HG02678 (cell line): ENCODE results near the gene ODF4.

Source experiments
- ATAC-seq: cut with Tn5 transposase; IDR thresholded peaks from one replicate; pipeline ENCODE4 v1.9.1; 2021; ENCODE audit warnings: mild to moderate bottlenecking, moderate library complexity; ENCODE audit not compliant: unreplicated experiment

ODF4 gene

DNA sequence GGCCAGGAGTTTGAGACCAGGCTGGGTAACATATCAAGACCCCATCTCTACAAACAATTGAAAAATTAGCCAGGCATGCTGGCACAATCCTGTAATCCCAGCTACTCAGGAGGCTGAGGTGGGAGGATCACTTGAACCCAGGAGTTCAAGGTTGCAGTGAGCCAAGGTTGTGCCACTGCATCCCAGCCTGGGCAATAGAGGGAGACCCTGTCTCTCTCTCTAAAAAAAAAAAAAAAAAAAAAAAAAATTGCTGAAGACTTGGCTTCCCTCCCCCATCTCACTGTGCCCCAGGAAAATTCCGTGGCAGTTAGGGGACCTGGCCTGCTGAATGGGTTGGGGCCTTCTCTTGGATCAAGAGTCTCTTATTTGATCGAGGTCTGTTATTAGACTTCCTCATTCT lies at the start of gene ODF4:
TSS of gene ODF4 (plus strand) at position 301 of the 400 bp plus-strand sequence. CDS start 212 bp downstream, outside the sequence.
- no peak for ATAC-seq

DNA sequence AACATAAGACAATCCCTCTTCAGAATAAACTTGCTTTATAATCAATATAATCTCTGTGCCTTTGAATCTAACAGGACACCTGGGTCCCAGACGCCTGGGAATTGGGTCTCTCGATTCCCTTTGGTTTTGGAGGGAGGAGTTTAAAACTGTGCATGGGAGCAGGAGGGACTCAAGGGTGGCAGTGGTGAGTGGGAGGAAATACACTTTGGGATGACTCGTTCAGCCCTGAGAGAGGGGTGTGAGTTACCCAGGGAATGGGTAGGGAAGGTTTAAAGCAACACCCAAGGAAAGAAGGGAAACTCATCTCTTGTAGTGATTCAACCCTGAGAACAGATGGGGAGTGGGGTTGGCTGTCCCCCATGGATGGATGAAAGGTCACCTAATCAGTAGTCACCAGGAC lies 49.6 kb upstream of the ODF4 start:
- ATAC-seq = no peak

DNA sequence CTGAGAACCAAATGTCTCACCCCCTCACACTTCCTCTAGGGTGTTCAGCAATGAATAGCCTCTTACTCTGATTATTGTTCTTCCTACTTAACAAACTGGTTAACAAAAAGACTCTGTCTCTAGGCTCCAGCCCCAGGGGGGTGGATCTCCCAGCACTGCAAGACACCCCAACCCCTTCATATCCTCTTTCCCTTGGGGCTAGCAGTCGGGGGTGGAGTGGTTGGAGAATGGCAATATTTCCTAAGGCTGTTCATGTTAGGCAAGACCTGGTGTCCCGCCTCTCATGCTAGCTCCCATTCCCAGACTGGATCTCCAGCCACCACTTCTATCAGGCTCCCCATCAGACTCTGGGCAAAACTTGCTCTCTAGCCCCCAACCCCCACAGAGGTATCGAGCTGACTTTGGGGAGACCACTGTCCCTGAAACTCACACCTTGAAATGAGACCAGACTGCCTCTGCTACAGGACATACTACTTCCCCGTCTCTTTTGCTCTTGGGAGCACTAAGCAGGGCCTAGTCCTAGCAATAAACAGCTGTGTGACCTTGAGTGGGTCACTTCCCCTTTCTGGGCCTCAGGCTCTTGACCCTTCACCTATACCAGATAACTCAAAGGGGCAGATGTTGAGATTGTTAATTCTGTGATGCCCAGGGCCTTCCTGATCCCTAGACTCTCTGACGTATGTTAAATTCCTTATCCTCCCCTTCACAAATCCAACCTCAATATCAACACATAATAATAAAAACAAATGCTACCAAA lies 46.8 kb upstream of the ODF4 start:
- no peak for ATAC-seq

DNA sequence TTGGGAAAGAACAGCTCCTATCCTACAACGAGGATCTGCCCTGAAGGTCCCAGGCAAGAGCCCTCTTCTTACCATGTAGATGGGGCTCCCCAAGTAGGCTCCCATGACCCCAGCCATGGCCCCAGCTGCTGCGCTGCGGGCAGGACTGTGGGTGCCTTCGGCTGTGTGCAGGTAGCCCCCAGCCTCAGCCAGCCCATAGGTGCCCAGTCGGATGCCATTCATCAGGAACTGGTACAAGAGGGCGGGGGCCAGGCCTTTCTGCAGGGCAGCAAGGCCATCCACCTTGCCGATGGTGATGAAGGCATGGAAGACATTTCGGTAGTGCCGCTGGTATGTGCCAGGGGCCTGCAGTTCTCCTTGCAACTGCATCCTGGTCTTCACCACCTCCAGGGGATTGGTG lies 45.3 kb upstream of the ODF4 start:
- no peak for ATAC-seq

GRCh38 chr17:8294814-8295316 lies 44.8 kb upstream of the ODF4 start:
- ATAC-seq = no peak

DNA sequence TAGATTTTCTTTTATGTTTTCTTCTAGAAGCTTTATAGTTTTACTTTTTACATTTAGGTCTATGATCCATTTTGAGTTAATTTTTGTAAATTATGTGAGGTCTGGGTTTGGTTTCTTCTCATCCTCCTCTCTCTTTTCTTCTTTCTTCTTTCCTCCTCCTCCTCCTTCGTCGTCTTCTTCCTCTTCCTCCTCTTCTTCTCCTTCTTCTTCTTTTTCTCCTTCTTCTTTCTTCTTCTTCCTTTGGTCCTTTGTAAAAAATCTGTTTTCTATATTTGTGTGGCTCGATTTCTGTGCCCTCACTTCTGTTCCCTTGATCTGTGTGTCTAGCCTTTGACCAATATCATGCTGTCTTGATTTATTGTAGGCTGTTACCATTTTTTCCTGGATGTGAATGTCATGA lies 39.4 kb upstream of the ODF4 start:
- ATAC-seq = no peak

GRCh38 chr17:8300627-8301242 lies 38.9 kb upstream of the ODF4 start:
- no peak for ATAC-seq

- ATAC-seq = no peak
These were observed 29.0 kb upstream of the ODF4 start for GRCh38 chr17:8310601-8311123.

DNA sequence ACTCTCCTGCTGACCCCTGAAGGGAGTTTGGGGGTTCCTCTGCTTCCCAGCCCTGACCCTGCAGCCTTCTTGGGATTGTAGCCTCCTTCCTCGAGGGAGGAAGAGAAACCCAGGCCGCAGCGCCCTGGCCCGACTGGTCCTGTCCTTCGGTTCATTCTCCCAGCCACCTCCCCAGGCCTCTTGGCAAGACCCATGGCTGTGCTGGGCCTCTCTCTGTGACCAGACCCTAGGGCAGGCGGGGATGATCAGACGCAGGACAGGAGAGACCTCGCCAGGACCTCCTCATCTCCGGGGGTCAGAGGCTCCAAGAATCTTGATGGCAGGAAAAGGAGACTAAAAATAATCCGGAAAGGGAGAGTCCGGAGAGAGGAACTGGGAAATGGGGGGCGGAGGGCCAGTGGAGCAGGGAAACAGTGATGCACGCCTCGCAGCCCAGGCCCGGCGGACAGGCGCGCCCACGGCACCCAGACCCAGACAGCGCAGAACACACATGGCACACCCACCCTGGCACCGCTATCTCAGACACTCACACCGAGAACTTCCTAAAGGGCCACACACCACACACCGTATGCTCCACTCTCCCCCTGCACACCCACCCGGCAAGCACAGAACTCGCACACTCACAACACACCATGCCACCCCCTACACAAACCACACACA lies 28.4 kb upstream of the ODF4 start:
- no peak for ATAC-seq

DNA sequence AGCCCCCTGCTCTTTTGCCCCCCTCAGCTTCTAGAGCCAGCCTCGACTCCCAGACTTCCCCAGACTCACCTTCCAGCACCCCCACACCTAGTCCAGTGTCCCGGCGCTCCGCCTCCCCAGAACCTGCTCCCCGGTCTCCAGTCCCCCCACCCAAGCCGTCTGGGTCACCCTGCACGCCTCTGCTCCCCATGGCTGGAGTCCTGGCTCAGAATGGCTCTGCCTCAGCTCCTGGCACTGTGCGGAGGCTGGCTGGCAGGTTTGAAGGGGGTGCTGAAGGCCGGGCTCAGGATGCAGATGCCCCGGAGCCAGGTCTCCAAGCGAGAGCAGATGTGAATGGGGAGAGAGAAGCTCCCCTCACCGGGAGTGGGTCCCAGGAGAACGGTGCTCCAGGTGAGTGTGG lies 27.4 kb upstream of the ODF4 start:
- ATAC-seq = no peak

DNA sequence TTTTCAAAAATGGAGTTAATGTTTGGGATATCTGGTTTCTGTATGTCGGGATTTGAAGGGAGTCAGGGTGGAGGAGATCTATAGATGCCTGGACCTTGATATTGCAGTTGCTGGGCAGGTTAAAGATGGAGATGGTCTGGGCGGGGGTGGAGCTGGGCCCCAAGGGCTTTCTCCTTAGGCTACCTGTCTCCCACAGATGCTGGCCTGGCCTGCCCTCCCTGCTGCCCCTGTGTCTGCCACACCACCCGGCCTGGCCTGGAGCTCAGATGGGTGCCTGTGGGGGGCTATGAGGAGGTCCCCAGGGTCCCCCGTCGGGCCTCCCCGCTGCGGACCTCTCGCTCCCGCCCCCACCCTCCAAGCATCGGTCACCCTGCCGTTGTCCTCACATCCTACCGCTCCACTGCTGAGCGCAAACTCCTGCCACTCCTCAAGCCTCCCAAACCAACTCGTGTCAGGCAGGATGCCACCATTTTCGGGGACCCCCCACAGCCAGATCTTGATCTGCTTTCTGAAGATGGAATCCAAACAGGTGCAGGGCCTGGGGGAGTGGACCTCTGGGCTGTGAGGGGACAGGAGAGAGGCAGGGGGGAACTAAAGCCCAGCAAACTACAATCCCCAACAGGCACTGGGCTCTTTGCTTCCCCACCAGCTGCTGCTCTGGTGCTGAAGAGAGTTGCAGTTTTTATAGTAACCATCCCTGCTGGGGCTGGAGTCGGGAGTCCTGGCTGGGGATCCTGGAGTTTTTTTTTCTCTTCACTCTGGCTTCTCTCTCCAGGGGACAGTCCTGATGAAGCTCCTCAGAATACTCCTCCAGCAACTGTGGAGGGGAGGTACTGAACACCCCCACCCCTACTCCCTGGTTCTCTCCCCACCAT lies 26.7 kb upstream of the ODF4 start:
- no peak for ATAC-seq

DNA sequence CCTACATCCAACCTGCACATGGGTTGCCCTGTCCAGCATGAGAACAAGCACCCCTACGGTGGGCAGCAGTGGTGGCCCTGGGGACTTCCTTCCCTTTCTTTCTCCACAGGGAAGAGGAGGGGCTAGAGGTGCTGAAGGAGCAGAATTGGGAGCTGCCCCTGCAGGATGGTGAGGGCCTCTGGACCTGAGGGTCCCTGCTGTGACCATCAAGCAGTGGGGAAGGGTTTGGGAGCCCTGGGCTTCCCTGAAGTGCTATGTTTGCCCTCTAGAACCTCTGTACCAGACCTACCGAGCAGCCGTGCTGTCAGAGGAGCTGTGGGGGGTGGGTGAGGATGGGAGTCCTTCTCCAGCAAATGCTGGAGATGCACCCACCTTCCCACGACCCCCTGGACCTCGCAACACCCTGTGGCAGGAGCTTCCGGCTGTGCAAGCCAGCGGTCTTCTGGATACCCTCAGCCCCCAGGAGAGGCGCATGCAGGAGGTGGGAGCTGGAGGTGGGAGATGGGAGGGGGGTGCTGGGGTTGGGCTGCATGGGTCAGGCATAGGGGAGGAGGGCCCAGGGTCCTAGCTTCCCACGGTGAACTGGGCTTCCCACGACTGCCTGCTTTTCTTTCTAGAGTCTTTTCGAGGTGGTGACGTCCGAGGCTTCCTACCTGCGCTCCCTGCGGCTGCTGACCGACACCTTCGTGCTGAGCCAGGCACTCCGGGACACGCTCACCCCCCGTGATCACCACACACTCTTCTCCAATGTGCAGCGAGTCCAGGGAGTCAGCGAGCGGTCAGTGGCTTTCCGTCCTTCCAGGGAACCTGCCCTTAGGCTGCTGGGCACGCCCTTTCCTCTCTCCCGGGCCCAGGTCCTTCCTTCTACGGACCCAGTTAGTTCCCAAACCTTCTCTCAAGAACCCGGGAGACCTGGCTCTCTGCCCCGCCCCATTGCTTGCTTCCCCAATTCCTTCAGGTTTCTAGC lies 24.6 kb upstream of the ODF4 start:
- ATAC-seq = no peak

DNA sequence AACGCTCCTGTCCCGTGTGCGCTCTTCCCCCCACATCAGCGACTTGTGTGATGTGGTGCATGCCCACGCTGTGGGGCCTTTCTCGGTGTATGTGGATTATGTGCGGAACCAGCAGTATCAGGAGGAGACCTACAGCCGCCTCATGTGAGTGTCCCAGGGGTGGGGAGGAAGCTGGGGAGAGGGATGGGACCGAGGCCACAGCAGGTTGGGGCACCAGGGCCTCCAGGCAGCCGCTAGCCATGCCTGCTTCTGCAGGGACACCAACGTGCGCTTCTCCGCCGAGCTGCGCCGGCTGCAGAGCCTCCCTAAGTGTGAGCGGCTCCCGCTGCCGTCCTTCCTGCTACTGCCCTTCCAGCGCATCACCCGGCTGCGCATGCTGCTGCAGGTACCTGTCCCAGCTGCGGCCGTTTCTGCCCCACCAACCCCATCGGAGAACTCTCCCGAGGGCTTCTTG lies 23.8 kb upstream of the ODF4 start:
- ATAC-seq = no peak

DNA sequence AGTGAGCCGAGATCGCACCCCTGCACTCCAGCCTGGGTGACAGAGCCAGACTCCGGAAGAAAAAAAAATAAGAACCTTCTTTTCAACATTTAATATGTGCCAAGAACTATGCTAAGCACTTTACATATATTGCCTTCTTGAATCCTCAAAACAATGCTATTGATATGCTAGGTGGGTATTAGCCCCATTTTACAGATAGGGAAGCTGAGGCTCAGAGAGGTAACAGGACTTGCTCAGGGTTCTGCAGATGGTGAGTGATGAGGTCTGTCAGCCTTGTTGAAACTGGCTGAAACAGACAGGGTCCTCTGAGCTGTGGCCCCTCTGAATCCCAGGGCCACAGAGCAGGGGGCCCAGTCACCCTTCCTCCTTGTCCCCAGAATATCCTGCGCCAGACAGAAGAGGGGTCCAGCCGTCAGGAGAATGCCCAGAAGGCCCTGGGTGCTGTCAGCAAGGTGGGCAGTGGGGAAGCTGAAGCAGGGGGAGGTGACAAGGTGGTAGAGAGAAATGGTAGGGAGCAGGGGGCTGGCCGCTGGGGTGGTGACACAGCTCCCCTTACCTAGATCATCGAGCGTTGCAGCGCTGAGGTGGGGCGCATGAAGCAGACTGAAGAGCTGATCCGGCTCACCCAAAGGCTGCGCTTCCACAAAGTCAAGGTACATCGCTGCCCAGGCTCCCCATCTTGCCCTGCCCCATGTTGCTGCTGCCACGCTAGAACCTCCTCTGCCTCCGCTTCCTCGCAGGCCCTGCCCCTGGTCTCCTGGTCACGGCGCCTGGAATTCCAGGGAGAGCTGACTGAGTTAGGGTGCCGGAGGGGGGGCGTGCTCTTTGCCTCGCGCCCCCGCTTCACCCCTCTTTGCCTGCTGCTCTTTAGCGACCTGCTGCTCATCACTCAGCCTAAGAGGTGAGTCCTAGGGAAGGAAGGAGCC lies 21.4 kb upstream of the ODF4 start:
- no peak for ATAC-seq

- ATAC-seq = no peak
These were observed 19.4 kb upstream of the ODF4 start for GRCh38 chr17:8320262-8320661.

DNA sequence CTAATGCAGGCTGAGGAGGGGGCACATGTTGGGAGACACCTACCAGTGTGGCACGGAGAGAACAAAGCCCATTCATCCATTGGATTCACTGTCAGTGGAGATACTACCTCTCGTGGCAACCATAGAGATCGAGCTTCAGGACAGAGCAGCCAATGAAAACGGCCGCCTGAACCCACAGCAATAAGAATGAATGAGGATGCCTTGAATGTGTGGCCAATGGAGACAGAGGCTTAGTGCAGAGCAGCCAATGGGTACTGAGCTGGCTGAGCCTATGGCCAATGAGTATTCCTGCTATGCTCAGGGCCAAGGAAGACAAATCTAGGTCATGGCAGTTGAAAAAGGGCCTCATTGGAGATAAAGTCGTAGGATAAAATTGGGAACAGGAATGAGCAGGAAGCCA lies 18.6 kb upstream of the ODF4 start:
- no peak for ATAC-seq

DNA sequence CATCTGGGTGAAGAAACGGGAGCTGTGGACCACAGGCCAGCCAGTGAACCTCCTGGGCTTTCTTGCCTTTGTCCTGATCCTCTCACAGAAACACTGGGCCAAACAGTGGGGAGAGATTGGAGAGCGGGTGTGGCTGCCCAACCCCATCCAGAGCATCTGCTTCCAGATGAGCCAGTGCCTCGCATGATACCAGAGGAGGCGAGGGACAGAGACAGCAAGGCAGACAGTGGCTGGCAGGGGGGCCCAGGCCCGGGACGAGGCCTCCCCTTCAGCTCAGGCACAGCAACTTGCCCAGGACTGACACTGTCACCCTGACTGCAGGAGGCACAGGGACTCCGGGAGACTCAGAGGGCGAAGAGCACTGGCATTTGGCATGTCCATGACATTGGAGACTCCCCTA lies 17.6 kb upstream of the ODF4 start:
- no peak for ATAC-seq

DNA sequence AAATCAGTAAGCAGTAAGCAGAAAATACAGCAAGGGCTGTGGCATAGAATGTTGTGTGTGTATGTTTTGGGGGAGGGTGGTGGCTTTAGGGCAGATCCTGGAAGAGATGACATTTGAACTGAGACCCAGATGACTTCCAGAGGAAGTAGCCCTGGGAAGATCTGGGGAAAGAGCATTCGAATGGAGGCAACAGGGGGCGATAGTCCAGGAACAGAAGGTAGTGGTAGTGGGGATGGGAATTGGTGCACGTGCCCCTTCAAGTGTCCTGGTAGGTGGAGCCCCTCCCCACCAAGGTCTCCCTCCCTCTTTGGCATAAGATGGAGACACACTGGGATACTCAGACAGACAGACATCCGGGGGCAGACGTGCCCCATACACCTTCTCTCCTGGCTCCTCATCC lies 15.5 kb upstream of the ODF4 start:
- no peak for ATAC-seq

DNA sequence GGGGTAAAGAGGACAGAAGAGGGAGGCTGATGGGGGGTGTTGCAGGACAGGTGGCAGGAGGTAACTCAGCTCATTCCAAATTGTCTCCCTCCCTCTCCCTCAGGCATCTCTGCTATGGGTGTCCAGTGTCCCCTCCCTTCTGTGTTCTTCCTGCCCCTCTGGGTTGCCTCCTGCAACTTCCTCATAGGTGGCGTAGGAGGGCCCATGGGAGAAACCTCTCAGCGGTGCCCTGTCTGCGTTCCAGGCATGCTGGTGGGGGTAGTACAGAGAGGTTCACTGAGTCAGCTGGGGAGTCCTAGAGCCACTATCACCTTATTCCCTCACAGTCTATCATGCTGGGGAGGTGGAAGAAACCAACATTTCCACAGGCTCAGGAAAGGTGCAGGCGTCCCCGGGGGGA lies 14.7 kb upstream of the ODF4 start:
- no peak for ATAC-seq
